WERI-Rb-1 (cell line): Measurements from ENCODE around the gene DERA.
"Not testable (repeated sequence)": the region's sequence is repeated elsewhere in the genome, so short reads cannot be mapped to it uniquely, and the experiment has no call there.

Experiments used
- DNase-seq: peaks from one replicate; pipeline ENCODE4 v3.0.0-alpha.2; 2020
- H3K27ac ChIP-seq: fragments of 250-450 bp; sonication (Bioruptor Pico); 2 replicates; pipeline ENCODE4 v1.5.1; 2020; ENCODE audit warnings: mild to moderate bottlenecking, moderate library complexity
- H3K27me3 ChIP-seq: fragments of 250-450 bp; sonication (Bioruptor Pico); 2 replicates; pipeline ENCODE4 v1.5.1; 2021; ENCODE audit warnings: mild to moderate bottlenecking, low read depth, moderate library complexity; ENCODE audit not compliant: insufficient read depth, severe bottlenecking
- H3K36me3 ChIP-seq: fragments of 250-450 bp; sonication (Bioruptor Pico); 2 replicates; pipeline ENCODE4 v1.5.1; 2020; ENCODE audit warnings: mild to moderate bottlenecking, moderate library complexity
- H3K4me3 ChIP-seq: 2 replicates; pipeline ENCODE4 v1.5.1; 2011; ENCODE audit warnings: low read depth, mild to moderate bottlenecking, control low read depth, low read length
- H3K9me3 ChIP-seq: fragments of 250-450 bp; sonication (Bioruptor Pico); 2 replicates; pipeline ENCODE4 v1.5.1; 2021; ENCODE audit warnings: mild to moderate bottlenecking, moderate library complexity; ENCODE audit not compliant: severe bottlenecking
- CTCF ChIP-seq: IDR thresholded peaks from 2 replicates; pipeline ENCODE4 v1.5.1; 2011; ENCODE audit warnings: low read depth, mild to moderate bottlenecking, control low read depth, inconsistent platforms, low read length

Gene DERA

DNA sequence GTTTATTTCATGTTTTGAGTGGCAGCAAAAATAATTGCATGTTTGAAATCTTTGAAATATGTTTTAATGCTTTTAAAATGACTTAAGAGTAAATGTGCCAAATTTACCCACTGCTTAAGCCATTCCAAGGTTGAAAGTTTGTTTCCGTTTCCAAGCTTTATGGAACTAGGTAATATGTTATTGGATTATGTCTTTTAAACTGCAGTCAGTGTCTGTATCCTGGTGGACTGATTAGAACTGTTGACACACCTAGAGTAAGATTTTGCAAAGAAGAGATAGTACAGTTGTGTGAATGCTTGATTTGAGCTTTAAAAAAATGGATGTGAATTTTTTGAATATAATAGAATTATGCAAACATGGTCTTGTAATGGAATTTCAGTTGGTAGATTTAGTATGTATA, 135.1 kb downstream of the DERA start:
- H3K27me3 ChIP-seq = no peaks in the 10 kb centered on the region
- DNase-seq = no peak
- no peak overlapping the region for H3K4me3 ChIP-seq
- no peak overlapping the region for H3K27ac ChIP-seq
- H3K36me3 ChIP-seq = no peaks in the 10 kb centered on the region
- TF ChIP-seq CTCF = no peak
- H3K9me3 ChIP-seq = no peaks in the 10 kb centered on the region

- no peak overlapping the region for H3K27ac ChIP-seq
- H3K36me3 ChIP-seq = no peaks in the 10 kb centered on the region
- no peak overlapping the region for H3K4me3 ChIP-seq
- DNase-seq = no peak
- TF ChIP-seq CTCF = no peak
- no peaks in the 10 kb centered on the region for H3K27me3 ChIP-seq
- H3K9me3 ChIP-seq = no peaks in the 10 kb centered on the region
Measured at GRCh38 chr12:16048511-16048910, 137.4 kb downstream of the DERA start.

DNA sequence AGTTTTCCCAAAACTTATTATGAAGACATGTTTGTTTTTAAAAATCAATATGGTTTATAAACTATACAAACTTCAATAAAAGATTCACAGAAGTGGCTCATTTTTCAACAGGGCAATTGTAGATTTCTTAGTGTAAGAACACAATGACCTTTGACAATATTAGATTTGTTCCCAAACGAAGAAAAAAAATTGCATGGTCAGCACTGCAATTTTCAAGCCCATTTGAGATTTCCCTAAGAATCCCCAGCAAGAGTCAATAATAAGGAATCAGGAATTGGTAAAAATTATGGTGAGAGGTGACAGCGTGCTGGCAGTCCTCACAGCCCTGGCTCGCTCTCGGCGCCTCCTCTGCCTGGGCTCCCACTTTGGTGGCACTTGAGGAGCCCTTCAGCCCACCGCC, 145.8 kb downstream of the DERA start:
- H3K9me3 ChIP-seq = no peaks in the 10 kb centered on the region
- H3K4me3 ChIP-seq = no peak overlapping the region
- no peaks in the 10 kb centered on the region for H3K27me3 ChIP-seq
- H3K36me3 ChIP-seq = no peaks in the 10 kb centered on the region
- no peak overlapping the region for H3K27ac ChIP-seq
- no peak for TF ChIP-seq CTCF
- DNase-seq = no peak

- H3K4me3 ChIP-seq, DNase-seq, H3K27ac ChIP-seq, H3K27me3 ChIP-seq, H3K36me3 ChIP-seq, H3K9me3 ChIP-seq: not testable (repeated sequence)
Measured at GRCh38 chr12:16057351-16057751, 146.2 kb downstream of the DERA start.

- no peak for TF ChIP-seq CTCF
- no peaks in the 10 kb centered on the region for H3K36me3 ChIP-seq
- no peak for DNase-seq
- H3K4me3 ChIP-seq = no peak overlapping the region
- no peaks in the 10 kb centered on the region for H3K27me3 ChIP-seq
- no peak overlapping the region for H3K27ac ChIP-seq
- no peaks in the 10 kb centered on the region for H3K9me3 ChIP-seq
Measured at GRCh38 chr12:16062611-16063010, 151.5 kb downstream of the DERA start.

- no peak for DNase-seq
- no peak for TF ChIP-seq CTCF
- Histone ChIP-seq H3K27ac (no peak overlapping the region), H3K36me3 (no peaks in the 10 kb centered on the region), H3K27me3 (no peaks in the 10 kb centered on the region), H3K9me3 (no peaks in the 10 kb centered on the region), H3K4me3 (no peak overlapping the region)
Measured at GRCh38 chr12:16063726-16064125, 152.6 kb downstream of the DERA start.
